ENCODE measurements around the gene ARHGDIG.

GRCh38 chr16:279531-279930 lies 860 bp upstream of the ARHGDIG start:
- no peak for TF ChIP-seq HDAC6 (IDR thresholded peaks at IDR 0.05; ENCODE audit: low read depth, low read length)
- no peak for TF ChIP-seq ARID4B (CRISPR knock-in tag; IDR thresholded peaks at IDR 0.05)
- no peak for TF ChIP-seq FOXK1 (CRISPR knock-in tag; IDR thresholded peaks at IDR 0.05; ENCODE audit: borderline replicate concordance)
- no peak for TF ChIP-seq SNAPC5 (CRISPR knock-in tag; IDR thresholded peaks at IDR 0.05)
- no peak for TF ChIP-seq YBX1 (IDR thresholded peaks at IDR 0.05)
- no peak for TF ChIP-seq ZEB2 (IDR thresholded peaks at IDR 0.05)
- TF ChIP-seq RAD21 (CRISPR knock-in tag; conservative IDR thresholded peaks at IDR 0.05 in 1 of 2, IDR thresholded peaks at IDR 0.05 in 1 of 2), result no peak
